ENCODE measurements around the gene PLOD3. TPM values are rescaled to one million over a fixed set of nuclear protein-coding genes. Genes with fewer than 3 reads are reported as not detected.

The PLOD3 gene
- total RNA-seq, 1 donor from 2014 or later, result 40.0 TPM

DNA sequence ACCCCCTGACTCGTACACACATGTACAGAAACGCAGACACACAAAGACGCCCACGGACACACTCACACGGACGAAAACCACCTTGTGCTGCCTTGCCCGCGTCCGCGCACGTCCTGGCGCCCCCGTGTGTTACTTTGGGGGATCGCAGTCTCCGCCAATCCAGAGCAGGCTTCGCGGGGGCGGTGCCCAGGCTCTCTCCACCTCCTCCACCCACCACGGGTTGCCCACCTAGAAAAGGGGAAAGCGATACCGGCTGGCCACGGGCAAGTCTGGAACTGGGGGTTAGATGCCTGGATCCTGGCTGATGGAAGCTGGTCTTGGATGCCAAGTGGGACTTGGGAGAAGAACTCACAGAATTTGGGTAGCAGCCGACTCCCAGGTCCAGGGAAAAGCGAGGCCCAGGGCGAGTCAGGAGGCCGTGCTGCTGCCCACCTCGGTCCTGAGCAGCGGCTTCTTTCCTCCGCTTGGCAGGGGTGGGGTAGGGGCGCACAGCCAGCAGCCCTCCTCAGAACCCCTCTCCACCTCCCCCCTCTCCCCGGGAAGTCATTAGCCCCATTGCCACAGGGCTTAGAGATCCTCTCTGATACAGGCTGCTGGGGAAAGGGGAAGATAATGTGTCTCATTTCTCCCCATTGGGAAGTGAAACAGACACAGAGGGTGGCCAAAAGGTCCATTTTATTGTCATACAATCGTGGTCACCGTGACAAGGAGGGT, 47.4 kb downstream of the PLOD3 start:
- H3K36me3 Mint-ChIP-seq (ENCODE audit: low read depth), result peaks cover 1% of the 10 kb centered on the region
- peaks cover 70% of the 10 kb centered on the region for H3K4me1 Mint-ChIP-seq
- no peak overlapping the region for H3K4me3 Mint-ChIP-seq

DNA sequence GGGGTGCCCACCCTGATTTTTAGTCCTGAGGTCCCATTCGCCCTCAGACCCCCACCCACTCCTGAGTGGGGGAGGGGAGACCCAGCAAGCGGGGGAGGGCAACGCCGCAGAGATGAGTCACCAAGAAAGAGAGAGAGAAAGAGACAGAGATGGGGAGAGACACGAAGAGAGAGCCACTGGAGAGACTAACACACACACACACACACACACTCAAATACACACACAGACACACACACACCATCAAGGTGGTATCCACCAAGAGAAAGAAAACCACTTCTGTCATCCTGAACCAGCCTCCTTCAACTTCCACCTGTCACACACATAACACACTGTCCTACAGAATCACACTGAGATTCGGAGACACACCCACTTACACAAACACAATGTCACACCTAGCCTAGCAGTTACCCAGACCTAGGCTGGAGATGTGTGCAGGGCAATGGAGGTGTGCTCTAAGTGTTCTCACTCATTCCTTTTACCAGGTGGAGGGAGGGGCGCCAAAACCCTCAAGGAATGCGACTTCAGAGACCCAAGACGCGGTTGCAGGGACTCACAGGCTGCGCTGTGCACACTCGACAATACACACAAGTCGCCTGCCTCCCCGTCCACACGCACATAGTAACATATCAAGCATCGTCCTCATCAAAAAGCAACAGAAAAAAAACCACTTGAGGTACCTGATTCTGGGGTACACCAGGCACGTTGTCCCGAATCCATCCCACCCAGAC, 48.1 kb downstream of the PLOD3 start:
- DNase-seq, result no peak
- intact Hi-C loops (cut with micrococcal nuclease), result loop anchor here (1.0 kb wide), 1 partner anchor 25 kb away; no protein-coding TSS in a partner anchor
- peaks cover 66% of the 10 kb centered on the region for H3K27me3 Mint-ChIP-seq
- ChIA-PET CTCF (interaction anchor here (2.8 kb wide), 1 partner anchor 23 kb away, joined by 11 read pairs; no protein-coding TSS in a partner anchor), POLR2A (no interaction called here)
- no peak for ATAC-seq (ENCODE audit: low read depth)
- H3K36me3 Mint-ChIP-seq (ENCODE audit: low read depth), result peaks cover 1% of the 10 kb centered on the region
- peaks cover 71% of the 10 kb centered on the region for H3K4me1 Mint-ChIP-seq
- no peak overlapping the region for H3K27ac Mint-ChIP-seq
- TF ChIP-seq, protein P1, sequence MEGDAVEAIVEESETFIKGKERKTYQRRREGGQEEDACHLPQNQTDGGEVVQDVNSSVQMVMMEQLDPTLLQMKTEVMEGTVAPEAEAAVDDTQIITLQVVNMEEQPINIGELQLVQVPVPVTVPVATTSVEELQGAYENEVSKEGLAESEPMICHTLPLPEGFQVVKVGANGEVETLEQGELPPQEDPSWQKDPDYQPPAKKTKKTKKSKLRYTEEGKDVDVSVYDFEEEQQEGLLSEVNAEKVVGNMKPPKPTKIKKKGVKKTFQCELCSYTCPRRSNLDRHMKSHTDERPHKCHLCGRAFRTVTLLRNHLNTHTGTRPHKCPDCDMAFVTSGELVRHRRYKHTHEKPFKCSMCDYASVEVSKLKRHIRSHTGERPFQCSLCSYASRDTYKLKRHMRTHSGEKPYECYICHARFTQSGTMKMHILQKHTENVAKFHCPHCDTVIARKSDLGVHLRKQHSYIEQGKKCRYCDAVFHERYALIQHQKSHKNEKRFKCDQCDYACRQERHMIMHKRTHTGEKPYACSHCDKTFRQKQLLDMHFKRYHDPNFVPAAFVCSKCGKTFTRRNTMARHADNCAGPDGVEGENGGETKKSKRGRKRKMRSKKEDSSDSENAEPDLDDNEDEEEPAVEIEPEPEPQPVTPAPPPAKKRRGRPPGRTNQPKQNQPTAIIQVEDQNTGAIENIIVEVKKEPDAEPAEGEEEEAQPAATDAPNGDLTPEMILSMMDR (IDR thresholded peaks at IDR 0.05), result no peak
- no peaks in the 10 kb centered on the region for H3K9me3 Mint-ChIP-seq
- H3K4me3 Mint-ChIP-seq, result no peak overlapping the region

More for the DNA sequence above, 47.4 kb downstream of the PLOD3 start:
- ChIA-PET POLR2A (interaction anchor here (0.8 kb wide), 1 partner anchor 26 kb away, joined by 7 read pairs; no protein-coding TSS in a partner anchor), CTCF (interaction anchor here (1.0 to 2.8 kb wide), 3 partner anchors 23 to 26 kb away, joined by 3 to 11 read pairs (median 10); no protein-coding TSS in a partner anchor)
- TF ChIP-seq, protein P1 (IDR thresholded peaks at IDR 0.05), result peak; percentile 70
- DNase-seq, result peak; percentile 73
- peak; percentile 71 for ATAC-seq (ENCODE audit: low read depth)
- peaks cover 68% of the 10 kb centered on the region for H3K27me3 Mint-ChIP-seq
- no peaks in the 10 kb centered on the region for H3K9me3 Mint-ChIP-seq
- H3K27ac Mint-ChIP-seq, result no peak overlapping the region
- intact Hi-C loops (cut with micrococcal nuclease), result loop anchor here (1.0 kb wide), 1 partner anchor 26 kb away; no protein-coding TSS in a partner anchor

DNA sequence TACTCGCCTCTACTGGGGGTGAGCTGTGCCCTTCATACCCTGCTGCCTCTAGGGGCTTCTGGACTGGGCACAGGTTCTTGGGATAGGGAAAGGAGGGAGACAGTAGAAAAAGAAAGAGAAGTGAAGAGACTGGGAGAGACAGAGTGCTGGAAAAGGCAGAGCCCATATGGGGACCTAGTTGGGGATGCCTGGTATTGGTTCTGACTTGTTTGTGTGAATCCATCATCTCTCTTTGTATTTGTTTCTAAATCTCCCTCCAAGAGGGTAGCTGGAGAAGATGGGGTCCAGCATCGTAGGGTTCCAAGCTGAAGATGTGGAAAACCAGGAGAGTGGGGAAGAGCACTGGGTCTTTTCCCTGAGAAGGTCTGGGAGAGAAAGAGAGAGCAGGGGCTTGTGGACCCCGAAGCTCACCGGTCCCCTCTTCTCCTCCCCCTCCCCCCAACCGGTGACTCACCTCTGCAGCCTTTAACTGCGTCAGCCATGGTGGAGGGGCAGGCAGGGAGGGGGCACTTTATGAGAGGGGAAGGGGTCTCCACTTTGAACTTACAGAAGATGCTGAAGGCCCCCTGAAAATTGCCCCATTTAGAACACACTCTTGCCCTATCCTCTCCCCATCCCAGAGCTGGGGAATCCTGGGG, 48.9 kb downstream of the PLOD3 start:
- Mint-ChIP-seq H3K27ac (no peak overlapping the region), H3K4me3 (no peak overlapping the region), H3K9me3 (no peaks in the 10 kb centered on the region), H3K27me3 (peaks cover 61% of the 10 kb centered on the region), H3K4me1 (peaks cover 66% of the 10 kb centered on the region), H3K36me3 (ENCODE audit: low read depth) (peaks cover 1% of the 10 kb centered on the region)
- ATAC-seq (ENCODE audit: low read depth) (no peak), DNase-seq (no peak)
- ChIA-PET POLR2A (interaction anchor here (0.5 kb wide), 1 partner anchor 84 kb away, joined by 4 read pairs; no protein-coding TSS in a partner anchor), CTCF (interaction anchor here (0.9 kb wide), 1 partner anchor 24 kb away, joined by 3 read pairs; no protein-coding TSS in a partner anchor)
- intact Hi-C loops (cut with micrococcal nuclease), result loop anchor here (1.0 kb wide), 1 partner anchor 24 kb away; no protein-coding TSS in a partner anchor
- TF ChIP-seq, protein P1 (IDR thresholded peaks at IDR 0.05), result no peak

DNA sequence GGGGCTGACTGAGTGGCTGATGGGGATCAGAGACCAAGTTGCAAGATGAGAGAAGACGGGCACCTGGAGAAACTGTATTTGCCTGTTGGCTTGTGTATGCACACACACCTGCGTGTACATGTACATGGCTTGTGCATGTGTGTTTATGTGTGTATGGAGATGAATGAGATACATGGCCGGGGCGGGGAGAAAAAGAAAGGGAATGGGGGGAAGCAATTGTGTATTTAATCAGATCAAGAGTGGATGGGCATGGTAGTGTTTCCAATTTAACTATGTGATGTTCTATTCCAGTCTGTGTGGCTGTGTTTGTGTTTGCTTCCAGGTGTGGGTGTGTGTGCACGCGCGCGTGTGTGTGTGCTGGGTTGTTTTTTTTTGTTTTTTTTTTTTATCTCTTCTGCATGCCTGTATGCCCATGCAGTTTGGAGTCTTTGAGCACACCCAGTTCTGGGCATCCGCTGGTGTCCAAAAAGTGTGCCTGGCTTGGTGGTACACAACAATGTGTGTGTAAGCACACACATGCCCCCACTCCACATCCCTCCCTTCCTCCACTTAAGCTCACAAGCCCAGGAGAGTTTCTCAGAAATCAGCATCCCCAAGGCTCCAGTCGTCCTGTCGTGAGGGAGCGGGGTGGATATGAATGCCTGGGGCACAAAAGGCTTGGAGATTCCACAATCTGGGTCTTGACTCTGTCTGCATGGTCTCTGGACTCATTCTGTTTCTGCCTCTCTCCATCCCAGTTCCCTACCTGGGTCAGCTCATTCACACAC, 49.6 kb downstream of the PLOD3 start:
- Mint-ChIP-seq H3K4me1 (peaks cover 62% of the 10 kb centered on the region), H3K4me3 (no peak overlapping the region), H3K27ac (no peak overlapping the region), H3K27me3 (peaks cover 60% of the 10 kb centered on the region), H3K9me3 (no peaks in the 10 kb centered on the region), H3K36me3 (ENCODE audit: low read depth) (peaks cover 1% of the 10 kb centered on the region)
- no peak for ATAC-seq (ENCODE audit: low read depth)
- CTCF ChIA-PET, result interaction anchor here (0.9 to 1.1 kb wide), 2 partner anchors 23 to 24 kb away, joined by 3 read pairs; no protein-coding TSS in a partner anchor
- POLR2A ChIA-PET, result interaction anchor here (0.5 kb wide), 1 partner anchor 83 kb away, joined by 4 read pairs; no protein-coding TSS in a partner anchor
- no peak for DNase-seq
- TF ChIP-seq, protein P1 (IDR thresholded peaks at IDR 0.05), result no peak
- intact Hi-C loops (cut with micrococcal nuclease), result no loop called here
